Aorta (tissue), 5 donors: ENCODE measurements around the gene MIEF1. TPM values are rescaled to one million over a fixed set of nuclear protein-coding genes. Genes with fewer than 3 reads are reported as not detected.

Source experiments
- ATAC-seq: fragments of 200-7000 bp; cut with Tn5 transposase; one replicate; pipeline ENCODE4 v1.9.1; 2022; ENCODE audit warnings: moderate library complexity; ENCODE audit not compliant: low FRiP score
- DNase-seq, 2 donors: peaks; one replicate each; pipeline ENCODE4 v3.0.0-alpha.2; 2020
- H3K27ac ChIP-seq, 2 donors: one replicate each; pipeline ENCODE4 v1.5.1; 2013; ENCODE audit warnings: low read length in 2 of 2, mild to moderate bottlenecking in 2 of 2, moderate library complexity in 2 of 2, control low read depth in 1 of 2, inconsistent platforms in 1 of 2, low read depth in 1 of 2
- H3K27me3 ChIP-seq, 2 donors: one replicate each; pipeline ENCODE4 v1.6.1; 2013; ENCODE audit warnings: control low read depth in 1 of 2, low read length in 1 of 2, mild to moderate bottlenecking in 1 of 2, moderate library complexity in 1 of 2; ENCODE audit not compliant: insufficient read depth in 2 of 2, control insufficient read depth in 1 of 2
- H3K36me3 ChIP-seq, 2 donors: one replicate each; pipeline ENCODE4 v1.6.1; 2013; ENCODE audit warnings: control low read depth in 1 of 2, low read length in 1 of 2, mild to moderate bottlenecking in 1 of 2; ENCODE audit not compliant: insufficient read depth in 2 of 2, control insufficient read depth in 1 of 2
- H3K4me1 ChIP-seq, 2 donors: one replicate each; pipeline ENCODE4 v1.6.1; 2013; ENCODE audit warnings: low read length in 2 of 2, control low read depth in 1 of 2, mild to moderate bottlenecking in 1 of 2, moderate library complexity in 1 of 2; ENCODE audit not compliant: insufficient read depth in 2 of 2, control insufficient read depth in 1 of 2
- H3K4me3 ChIP-seq, 2 donors: one replicate each; pipeline ENCODE4 v1.5.1; 2013; ENCODE audit warnings: low read length in 2 of 2, control low read depth in 1 of 2, mild to moderate bottlenecking in 1 of 2
- H3K9me3 ChIP-seq: one replicate; pipeline ENCODE4 v1.6.1; 2013; ENCODE audit warnings: mild to moderate bottlenecking, low read length; ENCODE audit not compliant: control insufficient read depth
- WGBS, 2 donors: extraction: QIAGEN DNeasy Blood & Tissue Kit; methylation state at CpG; one replicate each; pipeline ENCODE4 v1.1.7; 2013; 5-methylcytosine and 5-hydroxymethylcytosine counted together
- intact Hi-C, 2 donors: fragments of 100-400 bp; cut with DNase I; formaldehyde crosslinking; loops; one replicate each; pipeline versions ENCODE4 v1.14.2 to v1.15.0; 2022
- polyA plus RNA-seq, 2 donors: library from polyadenylated mRNA; stranded (reverse); fragments of 200-250 nt; gene quantifications; one replicate each; pipeline ENCODE4 v1.2.3, GENCODE V29; 2013
- total RNA-seq, 2 donors: library from RNA; stranded (reverse); fragmentation: NEBNext Ultra II Directional; extraction: Animal tissue kit (Norgen Biotek cat#: 25700); gene quantifications; one replicate each; pipeline ENCODE4 v1.2.1, GENCODE V29; 2021
- donor health status: healthy with polysubstance abuse.
- donor health status: Bipolar disorder and iron deficiency.
- donor health status: DM: no; HTN: no; CAD: no.
- donor health status: DM: no; HTN: no; CAD: no.
- donor health status: DM: yes; HTN: yes; CAD: no.

The MIEF1 gene
- total and polyA plus RNA-seq, 4 donors, result 8.0 to 20.1 (median 11.9) TPM

DNA sequence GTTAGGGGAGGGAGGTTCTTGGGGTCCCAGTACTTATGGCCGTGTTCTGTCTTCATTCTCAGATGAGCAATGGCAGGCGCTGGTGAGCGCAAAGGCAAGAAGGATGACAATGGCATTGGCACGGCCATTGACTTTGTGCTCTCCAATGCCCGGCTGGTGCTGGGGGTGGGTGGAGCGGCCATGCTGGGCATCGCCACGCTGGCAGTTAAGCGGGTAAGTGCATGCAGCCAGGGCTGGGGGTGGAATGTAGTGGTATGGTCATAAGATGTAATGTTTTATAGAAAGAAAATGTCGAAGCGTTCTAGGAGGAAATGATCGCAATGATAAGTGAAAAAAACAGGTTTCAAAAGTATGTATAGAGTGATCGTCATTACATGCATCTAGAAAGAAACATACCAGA, 9.1 kb downstream of the MIEF1 start:
- Histone ChIP-seq H3K9me3 (no peaks in the 10 kb centered on the region), H3K4me3 (no peak overlapping the region), H3K27me3 (no peaks in the 10 kb centered on the region), H3K27ac (no peak overlapping the region), H3K36me3 (peaks cover 0 to 16% of the 10 kb centered on the region in 2 donors), H3K4me1 (no peaks in the 10 kb centered on the region)
- 90 to 94% methylated on average over 13 of the region's 13 CpGs for whole genome bisulfite sequencing, 2 donors
- DNase-seq, result peak in 1 of 2 donors; percentile 51
- ATAC-seq, result no peak
- intact Hi-C loops, result loop anchor here in 1 of 2 donors (5.0 kb wide), 1 partner anchor 169 kb away; no protein-coding TSS in a partner anchor

DNA sequence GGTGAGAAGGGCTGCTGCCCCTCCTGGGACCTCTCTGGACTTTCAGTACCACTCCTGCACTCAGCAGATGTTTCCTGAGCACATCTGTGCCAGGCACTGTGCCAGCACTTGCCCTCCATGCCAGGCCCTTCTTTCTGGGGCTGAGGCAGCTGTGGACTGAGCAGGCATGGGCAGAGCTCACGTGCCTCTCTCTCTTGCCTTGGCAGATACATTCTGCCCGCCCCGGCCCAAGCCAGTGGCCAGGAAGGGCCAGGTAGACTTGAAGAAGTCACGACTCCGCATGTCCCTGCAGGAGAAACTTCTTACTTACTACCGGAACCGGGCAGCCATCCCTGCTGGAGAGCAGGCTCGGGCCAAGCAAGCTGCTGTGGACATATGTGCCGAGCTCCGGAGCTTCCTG, 9.9 kb downstream of the MIEF1 start:
- DNase-seq, result peak in 1 of 2 donors; percentile 69
- Histone ChIP-seq H3K4me3 (no peak overlapping the region), H3K27ac (no peak overlapping the region), H3K36me3 (peaks cover 0 to 16% of the 10 kb centered on the region in 2 donors), H3K9me3 (no peaks in the 10 kb centered on the region), H3K27me3 (no peaks in the 10 kb centered on the region), H3K4me1 (no peaks in the 10 kb centered on the region)
- 87 to 90% methylated on average over 10 of the region's 10 CpGs for WGBS, 2 donors
- intact Hi-C loops, result loop anchor here in 1 of 2 donors (5.0 kb wide), 1 partner anchor 170 kb away; no protein-coding TSS in a partner anchor
- peak; percentile 36 for ATAC-seq

DNA sequence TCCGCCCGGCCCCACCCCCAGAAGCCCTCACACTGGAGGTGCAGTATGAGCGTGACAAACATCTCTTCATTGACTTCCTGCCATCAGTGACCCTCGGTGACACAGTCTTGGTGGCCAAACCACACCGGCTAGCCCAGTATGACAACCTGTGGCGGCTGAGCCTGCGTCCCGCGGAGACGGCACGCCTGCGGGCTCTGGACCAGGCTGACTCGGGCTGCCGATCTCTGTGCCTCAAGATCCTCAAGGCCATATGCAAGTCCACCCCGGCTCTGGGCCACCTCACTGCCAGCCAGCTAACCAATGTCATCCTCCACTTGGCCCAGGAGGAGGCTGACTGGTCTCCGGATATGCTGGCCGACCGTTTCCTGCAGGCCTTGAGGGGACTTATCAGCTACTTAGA, 11.7 kb downstream of the MIEF1 start:
- WGBS, 2 donors, result 89 to 90% methylated on average over 18 of the region's 18 CpGs
- Histone ChIP-seq H3K9me3 (no peaks in the 10 kb centered on the region), H3K4me3 (no peak overlapping the region), H3K4me1 (no peaks in the 10 kb centered on the region), H3K27ac (no peak overlapping the region), H3K27me3 (no peaks in the 10 kb centered on the region), H3K36me3 (peaks cover 0 to 16% of the 10 kb centered on the region in 2 donors)
- intact Hi-C loops, result loop anchor here in 1 of 2 donors (5.0 kb wide), 1 partner anchor 171 kb away; no protein-coding TSS in a partner anchor
- DNase-seq, result peak in 1 of 2 donors; percentile 76
- no peak for ATAC-seq

DNA sequence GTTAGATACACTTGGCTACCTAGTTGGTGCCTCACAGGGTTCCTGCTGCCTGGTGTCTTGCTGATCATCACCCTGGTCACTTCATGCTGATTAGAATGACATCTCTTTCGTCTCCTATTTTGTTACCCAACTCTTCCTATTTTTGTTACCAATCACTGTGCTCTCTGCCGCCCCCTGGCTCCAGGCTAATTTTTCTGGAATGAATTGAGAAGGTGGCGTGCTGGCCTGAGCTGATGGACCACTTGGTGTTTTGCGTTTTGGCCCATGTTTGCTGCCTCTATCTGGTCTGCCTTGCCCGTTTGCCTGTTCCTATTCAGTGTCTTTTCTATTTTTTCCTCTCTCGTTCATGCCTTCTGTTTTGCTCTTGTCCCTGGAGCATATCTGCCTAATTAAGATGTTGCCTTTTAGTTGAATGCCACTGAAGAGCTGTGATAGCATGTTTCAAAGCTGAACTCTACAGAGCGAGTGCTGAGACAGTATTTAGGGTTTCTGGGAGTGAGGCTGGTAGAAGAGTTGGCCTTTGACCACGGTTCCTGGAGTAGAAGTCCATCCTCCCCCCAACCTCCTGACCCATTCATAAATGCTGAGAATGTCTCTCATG, 12.4 kb downstream of the MIEF1 start:
- H3K36me3 ChIP-seq, result peaks cover 0 to 16% of the 10 kb centered on the region in 2 donors
- peak in 1 of 2 donors; percentile 87 for DNase-seq
- H3K4me3 ChIP-seq, result no peak overlapping the region
- no peaks in the 10 kb centered on the region for H3K27me3 ChIP-seq
- ATAC-seq, result no peak
- no peaks in the 10 kb centered on the region for H3K9me3 ChIP-seq
- no peak overlapping the region for H3K27ac ChIP-seq
- 34 to 38% methylated on average over 8 of the region's 8 CpGs for WGBS, 2 donors
- intact Hi-C loops, result loop anchor here in 1 of 2 donors (5.0 kb wide), 1 partner anchor 172 kb away; no protein-coding TSS in a partner anchor
- no peaks in the 10 kb centered on the region for H3K4me1 ChIP-seq

DNA sequence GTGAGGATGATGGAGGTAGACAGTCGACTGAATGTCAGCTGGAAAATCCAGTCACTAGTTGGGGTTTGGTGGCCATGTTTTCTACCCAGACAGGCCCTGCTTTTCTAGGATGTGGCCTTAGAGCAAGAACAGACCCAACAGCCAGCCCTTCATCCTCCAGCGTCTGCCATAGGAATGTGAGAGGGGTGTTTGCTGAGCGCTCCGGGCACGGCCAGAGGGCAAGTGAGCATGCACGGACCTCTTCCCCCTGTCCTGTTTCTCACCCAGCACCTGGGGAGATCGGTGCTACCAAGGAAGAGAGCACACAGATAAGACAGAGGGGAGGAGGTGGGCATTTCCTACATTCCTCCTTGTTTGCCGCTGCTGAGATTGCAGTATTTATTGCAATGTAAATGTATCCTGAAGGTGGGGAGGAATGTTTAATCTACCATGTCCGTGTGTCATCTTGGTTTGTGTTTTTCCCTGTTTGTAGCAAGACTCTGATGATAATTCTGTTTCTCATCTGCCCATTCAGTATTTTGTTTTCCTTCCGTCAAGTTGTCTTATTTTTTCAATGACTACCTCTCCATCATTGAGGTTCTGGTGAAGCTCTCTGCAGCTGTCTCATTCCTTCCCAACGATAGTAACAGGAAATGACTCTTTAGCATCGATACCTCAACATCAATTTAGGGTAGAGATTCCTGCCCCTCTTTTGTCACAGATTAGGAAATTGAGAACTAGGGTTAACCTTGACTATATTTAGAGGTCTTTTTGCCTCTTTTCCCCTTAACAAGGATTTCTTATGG, 13.4 kb downstream of the MIEF1 start:
- no peak overlapping the region for H3K4me3 ChIP-seq
- H3K27me3 ChIP-seq, result no peaks in the 10 kb centered on the region
- DNase-seq (peak in 1 of 2 donors; percentile 52), ATAC-seq (no peak)
- 82 to 87% methylated on average over 12 of the region's 12 CpGs for WGBS, 2 donors
- intact Hi-C loops, result loop anchor here (5.0 kb wide), 2 partner anchors 113 to 118 kb away; partner anchors contain the start of gene TAB1 (in 1 of the 2)
- no peaks in the 10 kb centered on the region for H3K9me3 ChIP-seq
- no peaks in the 10 kb centered on the region for H3K4me1 ChIP-seq
- H3K27ac ChIP-seq, result no peak overlapping the region
- peaks cover 0 to 16% of the 10 kb centered on the region in 2 donors for H3K36me3 ChIP-seq

DNA sequence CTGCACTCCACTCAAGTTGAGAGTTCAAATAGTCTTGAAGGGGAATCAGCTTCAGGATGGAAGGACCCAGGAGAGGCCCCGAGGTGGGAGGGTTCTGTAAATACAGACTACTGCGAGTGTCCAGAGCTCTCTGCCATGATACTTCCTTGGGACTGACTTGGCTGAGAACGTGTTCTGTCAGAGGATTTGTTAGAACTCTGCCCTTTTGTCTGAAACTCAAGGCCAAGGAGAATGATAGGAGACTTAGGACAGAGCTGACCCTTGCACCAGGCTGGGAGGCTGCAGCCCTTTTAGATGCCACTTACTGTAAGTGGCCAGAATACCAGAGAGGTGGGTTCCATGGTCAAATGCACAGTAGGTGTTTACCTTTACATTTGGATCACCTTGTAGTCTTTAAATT, 15.4 kb downstream of the MIEF1 start:
- ATAC-seq (no peak), DNase-seq (peak in 1 of 2 donors; percentile 6)
- no peaks in the 10 kb centered on the region for H3K4me1 ChIP-seq
- H3K9me3 ChIP-seq, result no peaks in the 10 kb centered on the region
- peaks cover 0 to 12% of the 10 kb centered on the region in 2 donors for H3K36me3 ChIP-seq
- H3K27ac ChIP-seq, result no peak overlapping the region
- 81 to 82% methylated on average over 3 of the region's 3 CpGs for WGBS, 2 donors
- intact Hi-C loops, result loop anchor here (5.0 kb wide), 2 partner anchors 115 to 120 kb away; partner anchors contain the start of gene TAB1 (in 1 of the 2)
- H3K4me3 ChIP-seq, result no peak overlapping the region
- no peaks in the 10 kb centered on the region for H3K27me3 ChIP-seq

DNA sequence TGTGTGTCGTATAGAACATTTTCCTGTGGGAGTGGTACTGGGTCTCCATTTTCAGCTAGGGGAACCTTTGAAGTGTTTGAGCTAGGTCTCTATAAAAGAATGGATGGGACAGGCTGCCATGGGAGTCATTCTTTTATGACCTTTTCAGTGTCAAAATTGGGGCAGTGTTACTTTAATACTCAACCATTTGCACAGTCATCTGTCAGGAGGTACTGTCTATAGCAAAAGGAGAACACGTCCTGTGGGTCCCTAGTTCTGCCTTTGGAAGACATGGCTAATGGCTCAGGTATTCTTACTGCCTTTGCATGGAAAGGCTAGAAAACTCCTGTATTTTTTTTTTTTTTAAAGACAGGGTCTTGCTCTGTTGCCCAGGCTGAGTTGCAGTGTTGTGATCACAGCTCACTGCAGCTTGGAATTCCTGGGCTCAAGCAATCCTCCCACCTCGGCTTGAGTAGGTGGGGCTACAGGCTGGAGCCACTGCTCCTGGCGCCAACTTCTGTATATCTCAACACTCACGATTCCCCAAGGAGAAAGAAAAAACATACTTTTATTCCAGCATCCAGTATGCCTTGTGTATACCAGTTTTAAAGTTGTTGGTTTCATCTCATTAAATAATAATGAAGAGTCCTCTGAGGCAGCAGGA, 16.2 kb downstream of the MIEF1 start:
- H3K4me3 ChIP-seq, result no peak overlapping the region
- intact Hi-C loops, result loop anchor here (5.0 kb wide), 2 partner anchors 116 to 121 kb away; partner anchors contain the start of gene TAB1 (in 1 of the 2)
- ATAC-seq, result no peak
- H3K4me1 ChIP-seq, result no peaks in the 10 kb centered on the region
- no peak overlapping the region for H3K27ac ChIP-seq
- H3K9me3 ChIP-seq, result no peaks in the 10 kb centered on the region
- peaks cover 0 to 12% of the 10 kb centered on the region in 2 donors for H3K36me3 ChIP-seq
- 31 to 32% methylated on average over 5 of the region's 5 CpGs for WGBS, 2 donors
- DNase-seq, result peak in 1 of 2 donors; percentile 7
- no peaks in the 10 kb centered on the region for H3K27me3 ChIP-seq

DNA sequence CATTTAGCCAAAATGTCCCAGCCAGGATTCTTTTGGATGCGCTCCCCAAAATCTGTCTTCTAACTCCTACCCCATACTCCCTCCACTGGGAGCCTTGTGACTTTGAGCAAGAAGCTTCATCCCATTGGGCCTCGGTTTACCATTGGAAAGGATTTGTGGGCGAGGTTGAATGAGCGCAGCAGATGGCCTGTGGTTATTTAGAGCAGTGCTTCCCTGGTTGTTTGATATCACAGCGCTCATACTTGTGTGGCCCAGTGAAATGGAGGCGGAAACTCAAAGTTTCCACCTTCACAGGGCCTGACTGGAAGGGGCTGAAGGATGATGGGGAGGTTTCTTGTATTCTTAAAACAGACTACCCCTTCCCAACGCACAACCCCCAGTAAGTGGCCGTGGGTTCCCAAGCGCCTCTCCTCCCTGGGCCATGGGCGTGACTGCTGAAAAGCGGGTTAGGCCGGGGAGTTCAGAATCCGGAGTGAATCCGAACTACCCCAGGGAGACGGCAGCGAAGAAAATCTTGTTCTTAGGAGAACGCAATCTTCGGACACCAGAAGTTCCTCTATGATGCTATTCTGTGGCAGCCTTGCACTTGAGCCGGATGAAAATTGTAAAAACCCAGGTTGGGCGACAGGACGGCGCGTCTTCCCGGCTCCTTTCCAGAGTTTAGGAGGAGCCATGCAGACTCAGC, 17.0 kb downstream of the MIEF1 start:
- peaks cover 2 to 8% of the 10 kb centered on the region in 2 donors for H3K36me3 ChIP-seq
- ATAC-seq (no peak), DNase-seq (peak in 1 of 2 donors; percentile 80)
- H3K4me3 ChIP-seq, result peak overlapping the region; percentile 50 to 67
- peak overlapping the region; percentile 38 to 87 for H3K27ac ChIP-seq
- H3K4me1 ChIP-seq, result no peaks in the 10 kb centered on the region
- no peaks in the 10 kb centered on the region for H3K9me3 ChIP-seq
- no peaks in the 10 kb centered on the region for H3K27me3 ChIP-seq
- WGBS, 2 donors, result 7 to 8% methylated on average over 24 of the region's 24 CpGs
- intact Hi-C loops, result loop anchor here (5.0 kb wide), 2 partner anchors 117 to 122 kb away; partner anchors contain the start of gene TAB1 (in 1 of the 2)
